T-cell (primary cell): Measurements from ENCODE around the gene SPATA17. TPM values are rescaled to one million over a fixed set of nuclear protein-coding genes. Genes with fewer than 3 reads are reported as not detected.
A peak's percentile ranks its signal among the peaks of the same experiment; 100 is the strongest.

Experiments
- ATAC-seq, 4 experiments: fragments of 200-7000 bp in 3 of 4; fragments of 150-1000 bp in 1 of 4; cut with Tn5 transposase; replicated peaks in 1 of 4; 1 replicate in 3 of 4; 2 replicates in 1 of 4; pipeline ENCODE4 v1.10.0; 2021; ENCODE audit warnings: moderate library complexity in 3 of 4, mild to moderate bottlenecking in 2 of 4, moderate number of reproducible peaks in 1 of 4
- CTCF ChIA-PET, 2 donors: fragments of 300-600 bp; sonication (Branson Sonifier 250); formaldehyde crosslinking; loops; one replicate each; lab custom pipeline; 2022; ENCODE audit warnings: antibody characterized with exemption in 2 of 2; lab: Charles Lee
- POLR2A ChIA-PET, 2 donors: fragments of 300-600 bp; sonication (Branson Sonifier 250); formaldehyde crosslinking; loops; one replicate each; lab custom pipeline; 2022; ENCODE audit warnings: antibody characterized with exemption in 2 of 2; lab: Charles Lee
- DNase-seq, 35 experiments: peaks; one replicate each; pipeline versions ENCODE4 v3.0.0 to v3.0.0-alpha.2; 2013 to 2023
- H3K27ac ChIP-seq: one replicate; pipeline ENCODE4 v1.5.1; 2013; ENCODE audit warnings: low read length
- H3K27me3 ChIP-seq, 2 experiments: replicated peaks in 1 of 2; 1 replicate in 1 of 2; 2 replicates in 1 of 2; pipeline versions ENCODE4 v1.6.1 to v1.7.0; 2013; ENCODE audit warnings: low read length in 1 of 2, mixed read lengths in 1 of 2; ENCODE audit not compliant: control insufficient read depth in 2 of 2, insufficient read depth in 2 of 2; ENCODE audit errors: extremely low read depth in 1 of 2
- H3K36me3 ChIP-seq, 2 donors: 1 replicate in 1 of 2; 2 replicates in 1 of 2; pipeline versions ENCODE4 v1.6.1 to v1.7.0; 2013; ENCODE audit warnings: low read length in 1 of 2; ENCODE audit not compliant: control insufficient read depth in 2 of 2, insufficient read depth in 1 of 2; ENCODE audit errors: extremely low read depth in 1 of 2
- H3K4me1 ChIP-seq, 2 experiments: 1 replicate in 1 of 2; 2 replicates in 1 of 2; pipeline versions ENCODE4 v1.6.1 to v1.7.0; 2013; ENCODE audit warnings: low read length in 2 of 2, mixed read lengths in 1 of 2; ENCODE audit not compliant: insufficient read depth in 2 of 2, control insufficient read depth in 1 of 2; ENCODE audit errors: extremely low read depth in 1 of 2
- H3K4me3 ChIP-seq, 2 donors: 1 replicate in 1 of 2; 2 replicates in 1 of 2; pipeline versions ENCODE4 v1.5.1 to v1.7.0; 2013; ENCODE audit warnings: mild to moderate bottlenecking in 2 of 2, low read length in 1 of 2, moderate library complexity in 1 of 2; ENCODE audit not compliant: control insufficient read depth in 1 of 2; ENCODE audit errors: extremely low read depth in 1 of 2
- H3K9me3 ChIP-seq: 2 replicates; pipeline ENCODE4 v1.7.0; 2013
- H3K27ac Mint-ChIP-seq, 2 donors: one replicate each; pipeline ENCODE4 v1.8.0; 2020 to 2021; ENCODE audit warnings: mild to moderate bottlenecking in 2 of 2, mixed read lengths in 2 of 2
- H3K27me3 Mint-ChIP-seq, 2 donors: one replicate each; pipeline ENCODE4 v1.8.0; 2021 to 2022; ENCODE audit warnings: mixed read lengths in 2 of 2
- H3K36me3 Mint-ChIP-seq: one replicate; pipeline ENCODE4 v1.8.0; 2021; ENCODE audit warnings: mixed read lengths
- H3K4me1 Mint-ChIP-seq, 3 donors: one replicate each; pipeline ENCODE4 v1.8.0; 2020 to 2022; ENCODE audit warnings: mixed read lengths in 3 of 3, mild to moderate bottlenecking in 1 of 3
- H3K4me3 Mint-ChIP-seq, 3 donors: one replicate each; pipeline ENCODE4 v1.8.0; 2020 to 2022; ENCODE audit warnings: mild to moderate bottlenecking in 3 of 3, mixed read lengths in 3 of 3, moderate library complexity in 3 of 3
- H3K9me3 Mint-ChIP-seq, 3 donors: one replicate each; pipeline ENCODE4 v1.8.0; 2020 to 2022; ENCODE audit warnings: mixed read lengths in 3 of 3
- WGBS: methylation state at CpG from one replicate; pipeline ENCODE4 v1.1.5; 2013; ENCODE audit warnings: missing lambda C conversion rate; ENCODE audit not compliant: insufficient coverage; 5-methylcytosine and 5-hydroxymethylcytosine counted together
- total RNA-seq, 35 experiments: library from RNA in 6 of 35; stranded (reverse) in 6 of 35; fragments of 120-200 nt in 1 of 35; gene quantifications; one replicate each; pipeline versions ENCODE4 v1.2.1 to v1.2.4 and lab custom pipeline; 2013 to 2026

The SPATA17 gene
- total RNA-seq, 5 donors from 2014 or later (not counting 1 experiment from before 2014, with no cell fraction given): 0.44 TPM; not detected in 4

GRCh38 chr1:217626321-217626720 lies 4.8 kb upstream of the SPATA17 start:
- Mint-ChIP-seq H3K27me3 (no peaks in the 10 kb centered on the region), H3K4me3 (no peak overlapping the region), H3K36me3 (peaks cover 15% of the 10 kb centered on the region), H3K4me1 (peaks cover 45 to 72% (median 59%) of the 10 kb centered on the region in 3 donors), H3K9me3 (no peaks in the 10 kb centered on the region), H3K27ac (no peak overlapping the region)
- no CpG with 5 or more reads among the region's 2 CpGs for WGBS
- H3K9me3 ChIP-seq: no peaks in the 10 kb centered on the region
- DNase-seq (no peak), ATAC-seq (no peak)
- H3K4me3 ChIP-seq: no peak overlapping the region
- H3K27me3 ChIP-seq: no peaks in the 10 kb centered on the region
- POLR2A ChIA-PET: no interaction called here
- CTCF ChIA-PET: no interaction called here
- H3K4me1 ChIP-seq: peaks cover 2 to 14% of the 10 kb centered on the region in 2 experiments
- no peaks in the 10 kb centered on the region for H3K36me3 ChIP-seq
- no peak overlapping the region for H3K27ac ChIP-seq

- no peaks in the 10 kb centered on the region for H3K36me3 ChIP-seq
- Mint-ChIP-seq H3K4me3 (no peak overlapping the region), H3K36me3 (peaks cover 12% of the 10 kb centered on the region), H3K4me1 (peaks cover 48 to 71% (median 55%) of the 10 kb centered on the region in 3 donors), H3K9me3 (no peaks in the 10 kb centered on the region), H3K27ac (no peak overlapping the region), H3K27me3 (peaks cover 0 to 3% of the 10 kb centered on the region in 2 donors)
- DNase-seq: no peak
- H3K27me3 ChIP-seq: no peaks in the 10 kb centered on the region
- ChIA-PET POLR2A (no interaction called here), CTCF (no interaction called here)
- WGBS: 20% methylated on average over 1 of the region's 3 CpGs
- no peak for ATAC-seq
- H3K27ac ChIP-seq: no peak overlapping the region
- peaks cover 7 to 14% of the 10 kb centered on the region in 2 experiments for H3K4me1 ChIP-seq
- no peak overlapping the region for H3K4me3 ChIP-seq
- no peaks in the 10 kb centered on the region for H3K9me3 ChIP-seq
Observed at GRCh38 chr1:217627431-217627830, 3.7 kb upstream of the SPATA17 start.

GRCh38 chr1:217642455-217642854 lies 11.3 kb downstream of the SPATA17 start:
- no peaks in the 10 kb centered on the region for H3K4me1 Mint-ChIP-seq
- Histone ChIP-seq H3K9me3 (no peaks in the 10 kb centered on the region), H3K27me3 (no peaks in the 10 kb centered on the region), H3K4me3 (no peak overlapping the region), H3K27ac (no peak overlapping the region), H3K4me1 (no peaks in the 10 kb centered on the region), H3K36me3 (no peaks in the 10 kb centered on the region)
- ChIA-PET CTCF (no interaction called here), POLR2A (no interaction called here)
- H3K4me3 Mint-ChIP-seq: no peak overlapping the region
- H3K36me3 Mint-ChIP-seq: no peaks in the 10 kb centered on the region
- peaks cover 0 to 6% (median 2%) of the 10 kb centered on the region in 3 donors for H3K9me3 Mint-ChIP-seq
- ATAC-seq: no peak
- no peak for DNase-seq
- 83% methylated on average over 3 of the region's 6 CpGs for WGBS
- H3K27me3 Mint-ChIP-seq: peaks cover 9 to 22% of the 10 kb centered on the region in 2 donors
- H3K27ac Mint-ChIP-seq: no peak overlapping the region

- no peak overlapping the region for H3K4me3 Mint-ChIP-seq
- H3K27ac ChIP-seq: no peak overlapping the region
- 91% methylated on average over 9 of the region's 13 CpGs for WGBS
- no peaks in the 10 kb centered on the region for H3K4me1 Mint-ChIP-seq
- no peaks in the 10 kb centered on the region for H3K27me3 ChIP-seq
- no peaks in the 10 kb centered on the region for H3K9me3 Mint-ChIP-seq
- H3K9me3 ChIP-seq: no peaks in the 10 kb centered on the region
- peaks cover 2 to 17% of the 10 kb centered on the region in 2 donors for H3K27me3 Mint-ChIP-seq
- H3K27ac Mint-ChIP-seq: no peak overlapping the region
- ChIA-PET CTCF (no interaction called here), POLR2A (no interaction called here)
- no peaks in the 10 kb centered on the region for H3K36me3 ChIP-seq
- DNase-seq: no peak
- no peaks in the 10 kb centered on the region for H3K4me1 ChIP-seq
- no peaks in the 10 kb centered on the region for H3K36me3 Mint-ChIP-seq
- ATAC-seq: no peak
- H3K4me3 ChIP-seq: no peak overlapping the region
Observed at GRCh38 chr1:217647791-217648190, 16.6 kb downstream of the SPATA17 start.

GRCh38 chr1:217650674-217651073 lies 19.5 kb downstream of the SPATA17 start:
- H3K36me3 ChIP-seq: no peaks in the 10 kb centered on the region
- Mint-ChIP-seq H3K27ac (no peak overlapping the region), H3K9me3 (no peaks in the 10 kb centered on the region), H3K4me1 (no peaks in the 10 kb centered on the region), H3K36me3 (no peaks in the 10 kb centered on the region), H3K27me3 (peaks cover 2 to 11% of the 10 kb centered on the region in 2 donors), H3K4me3 (no peak overlapping the region)
- H3K4me1 ChIP-seq: no peaks in the 10 kb centered on the region
- DNase-seq (no peak), ATAC-seq (no peak)
- H3K4me3 ChIP-seq: no peak overlapping the region
- H3K9me3 ChIP-seq: no peaks in the 10 kb centered on the region
- H3K27me3 ChIP-seq: no peaks in the 10 kb centered on the region
- H3K27ac ChIP-seq: no peak overlapping the region
- WGBS: no CpG with 5 or more reads among the region's 4 CpGs
- CTCF ChIA-PET: no interaction called here
- POLR2A ChIA-PET: no interaction called here

GRCh38 chr1:217660353-217661062 lies 29.4 kb downstream of the SPATA17 start:
- Histone ChIP-seq H3K9me3 (no peaks in the 10 kb centered on the region), H3K4me1 (no peaks in the 10 kb centered on the region), H3K4me3 (no peak overlapping the region), H3K27ac (no peak overlapping the region), H3K36me3 (no peaks in the 10 kb centered on the region), H3K27me3 (no peaks in the 10 kb centered on the region)
- ATAC-seq (no peak), DNase-seq (peak in 1 of 35 experiments; percentile 15)
- Mint-ChIP-seq H3K9me3 (no peaks in the 10 kb centered on the region), H3K4me3 (no peak overlapping the region), H3K27ac (no peak overlapping the region), H3K36me3 (no peaks in the 10 kb centered on the region), H3K27me3 (peaks cover 2 to 8% of the 10 kb centered on the region in 2 donors), H3K4me1 (no peaks in the 10 kb centered on the region)
- WGBS: 67% methylated on average over 1 of the region's 5 CpGs
- POLR2A ChIA-PET: no interaction called here
- CTCF ChIA-PET: no interaction called here
